Spleen (tissue), 11 donors: ENCODE results near the gene KANSL1. TPM values are rescaled to one million over a fixed set of nuclear protein-coding genes. Genes with fewer than 3 reads are reported as not detected.

Experiments used
- DNase-seq: peaks from one replicate; pipeline ENCODE4 v3.0.0-alpha.2; 2020
- H3K27ac ChIP-seq, 8 donors: fragments of 200-600 bp; sonication (generic) in 7 of 8; 1 replicate in 4 of 8; 2 replicates in 4 of 8; pipeline versions ENCODE4 v1.5.0 to v1.8.0; 2016 to 2021; ENCODE audit warnings: inconsistent platforms in 4 of 8, mild to moderate bottlenecking in 4 of 8, moderate library complexity in 1 of 8
- H3K27me3 ChIP-seq, 7 donors: fragments of 200-600 bp; sonication (generic) in 6 of 7; replicated peaks in 1 of 7; 1 replicate in 4 of 7; 2 replicates in 3 of 7; pipeline versions ENCODE4 v1.5.0 to v1.8.0; 2016 to 2021; ENCODE audit warnings: inconsistent platforms in 3 of 7, mild to moderate bottlenecking in 1 of 7
- H3K36me3 ChIP-seq, 6 donors: fragments of 200-600 bp; sonication (generic) in 5 of 6; 1 replicate in 4 of 6; 2 replicates in 2 of 6; pipeline versions ENCODE4 v1.5.0 to v1.8.0; 2016 to 2021; ENCODE audit warnings: inconsistent platforms in 2 of 6
- H3K4me1 ChIP-seq, 6 donors: fragments of 200-600 bp; sonication (generic) in 5 of 6; 1 replicate in 3 of 6; 2 replicates in 3 of 6; pipeline versions ENCODE4 v1.5.0 to v1.8.0; 2016 to 2021; ENCODE audit warnings: inconsistent platforms in 3 of 6
- H3K4me3 ChIP-seq, 8 donors: fragments of 200-600 bp; sonication (generic) in 7 of 8; 1 replicate in 4 of 8; 2 replicates in 4 of 8; pipeline versions ENCODE4 v1.5.0 to v1.8.0; 2016 to 2021; ENCODE audit warnings: inconsistent platforms in 4 of 8, mild to moderate bottlenecking in 4 of 8, moderate library complexity in 2 of 8
- H3K9me3 ChIP-seq, 8 donors: fragments of 200-600 bp; sonication (generic) in 7 of 8; 1 replicate in 4 of 8; 2 replicates in 4 of 8; pipeline versions ENCODE4 v1.5.0 to v1.8.0; 2016 to 2021; ENCODE audit warnings: inconsistent platforms in 4 of 8
- POLR2A ChIP-seq, 3 donors: fragments of 450-650 bp; IDR thresholded peaks; one replicate each; pipeline ENCODE4 v1.5.1; 2017; ENCODE audit warnings: antibody characterized with exemption in 3 of 3, mild to moderate bottlenecking in 1 of 3
- POLR2AphosphoS5 ChIP-seq, 3 donors: sonication (generic); formaldehyde crosslinking; IDR thresholded peaks; one replicate each; pipeline ENCODE4 v1.5.1; 2017; ENCODE audit warnings: antibody characterized with exemption in 3 of 3
- WGBS, 5 donors: extraction: QIAGEN DNeasy Blood & Tissue Kit in 3 of 5; methylation state at CpG; one replicate each; pipeline versions ENCODE4 v1.1.5 to v1.1.7; 2013 to 2018; 5-methylcytosine and 5-hydroxymethylcytosine counted together
- intact Hi-C: fragments of 100-400 bp; cut with DNase I; formaldehyde crosslinking; loops from one replicate; pipeline ENCODE4 v1.15.0; 2023; ENCODE audit warnings: low total_unique reads
- polyA plus RNA-seq, 3 donors: library from polyadenylated mRNA; stranded (reverse); fragments of 200-250 nt; gene quantifications; one replicate each; pipeline ENCODE4 v1.2.1, GENCODE V29; 2013
- total RNA-seq, 7 donors: library from RNA; depleted of rRNA in 3 of 7; stranded (reverse); fragments of >200 nt in 3 of 7; fragmentation: NEBNext Ultra II Directional in 4 of 7; extraction: Animal tissue kit (Norgen Biotek cat#: 25700) in 4 of 7; gene quantifications; one replicate each; pipeline versions ENCODE4 v1.1.0 to v1.2.1, GENCODE V29; 2016 to 2021
- TF ChIP-seq, protein P1 (sequence below), 11 experiments: fragments of 200-600 bp in 7 of 11; fragments of 450-650 bp in 4 of 11; sonication (generic) in 4 of 11; IDR thresholded peaks in 8 of 11; conservative IDR thresholded peaks in 3 of 11; 1 replicate in 7 of 11; 2 replicates in 4 of 11; pipeline versions ENCODE4 v1.4.0 to v1.8.0; 2016 to 2021; ENCODE audit warnings: antibody characterized with exemption in 11 of 11, inconsistent platforms in 4 of 11, mild to moderate bottlenecking in 1 of 11
- donor health status: healthy with polysubstance abuse.
- donor health status: DM: no; HTN: no; CAD: no; lungs with moderate emphysema.
- donor health status: DM: no; HTN: no; CAD: no.
- donor health status: Bipolar disorder and iron deficiency.
- donor health status: healthy.
- donor health status: DM: no; HTN: no; CAD: no.
- donor health status: DM: yes; HTN: yes; CAD: no.

KANSL1 gene
- total and polyA plus RNA-seq, 10 donors: 10.9 to 173 (median 116) TPM

DNA sequence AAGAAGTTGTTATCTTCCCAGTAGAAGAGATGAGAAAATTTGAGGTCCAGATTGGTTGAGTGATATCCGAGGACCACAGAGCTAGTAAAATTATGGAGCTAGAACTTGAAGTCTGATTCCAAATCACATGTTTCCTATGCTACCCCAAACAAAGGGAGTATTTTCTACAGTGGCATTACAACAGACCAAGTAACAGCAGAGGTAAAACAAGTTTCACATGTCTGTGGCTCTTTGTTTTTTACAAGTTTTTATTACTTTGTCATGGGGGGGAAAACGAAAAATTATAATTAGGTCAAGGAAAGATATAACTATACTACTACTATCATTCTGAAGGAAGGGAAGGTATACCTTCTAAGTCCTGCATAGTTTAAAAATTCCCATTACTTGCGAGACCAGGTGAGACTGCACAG lies 49.4 kb downstream of the KANSL1 start:
- Histone ChIP-seq H3K4me3 (no peak overlapping the region), H3K36me3 (no peaks in the 10 kb centered on the region), H3K4me1 (peaks cover 78 to 100% (median 97%) of the 10 kb centered on the region in 6 donors), H3K27ac (peak overlapping the region in 1 of 8 donors; percentile 45), H3K9me3 (no peaks in the 10 kb centered on the region), H3K27me3 (no peaks in the 10 kb centered on the region)
- 53 to 76% (median 67%) methylated on average over 3 of the region's 3 CpGs for WGBS, 5 donors
- TF ChIP-seq POLR2AphosphoS5 (IDR thresholded peaks at IDR 0.05) (no peak), POLR2A (IDR thresholded peaks at IDR 0.05) (no peak)
- TF ChIP-seq, protein P1, sequence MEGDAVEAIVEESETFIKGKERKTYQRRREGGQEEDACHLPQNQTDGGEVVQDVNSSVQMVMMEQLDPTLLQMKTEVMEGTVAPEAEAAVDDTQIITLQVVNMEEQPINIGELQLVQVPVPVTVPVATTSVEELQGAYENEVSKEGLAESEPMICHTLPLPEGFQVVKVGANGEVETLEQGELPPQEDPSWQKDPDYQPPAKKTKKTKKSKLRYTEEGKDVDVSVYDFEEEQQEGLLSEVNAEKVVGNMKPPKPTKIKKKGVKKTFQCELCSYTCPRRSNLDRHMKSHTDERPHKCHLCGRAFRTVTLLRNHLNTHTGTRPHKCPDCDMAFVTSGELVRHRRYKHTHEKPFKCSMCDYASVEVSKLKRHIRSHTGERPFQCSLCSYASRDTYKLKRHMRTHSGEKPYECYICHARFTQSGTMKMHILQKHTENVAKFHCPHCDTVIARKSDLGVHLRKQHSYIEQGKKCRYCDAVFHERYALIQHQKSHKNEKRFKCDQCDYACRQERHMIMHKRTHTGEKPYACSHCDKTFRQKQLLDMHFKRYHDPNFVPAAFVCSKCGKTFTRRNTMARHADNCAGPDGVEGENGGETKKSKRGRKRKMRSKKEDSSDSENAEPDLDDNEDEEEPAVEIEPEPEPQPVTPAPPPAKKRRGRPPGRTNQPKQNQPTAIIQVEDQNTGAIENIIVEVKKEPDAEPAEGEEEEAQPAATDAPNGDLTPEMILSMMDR (IDR thresholded peaks at IDR 0.05 in 8 of 11, conservative IDR thresholded peaks at IDR 0.05 in 3 of 11): no peak
- DNase-seq: no peak
- intact Hi-C loops: no loop called here

DNA sequence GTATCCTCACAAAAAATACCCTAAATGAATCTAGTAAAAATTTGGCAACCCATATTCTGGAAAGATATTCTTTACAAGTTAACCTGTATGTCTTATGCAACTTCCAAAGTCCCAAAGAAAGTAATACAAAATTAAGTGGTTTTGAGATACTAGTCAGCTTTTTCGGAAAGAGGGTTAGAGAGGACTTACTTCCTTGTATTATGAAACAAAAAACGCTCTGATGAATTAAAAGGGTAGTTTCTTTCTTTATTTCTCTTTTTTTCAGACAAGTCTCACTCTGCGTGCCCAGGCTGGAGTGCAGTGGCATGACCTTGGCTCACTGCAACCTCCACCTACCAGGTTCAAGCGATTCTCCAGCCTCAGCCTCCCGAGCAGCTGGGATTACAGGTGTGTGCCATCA lies 51.6 kb downstream of the KANSL1 start:
- Histone ChIP-seq H3K36me3 (no peaks in the 10 kb centered on the region), H3K9me3 (no peaks in the 10 kb centered on the region), H3K4me3 (no peak overlapping the region), H3K4me1 (peaks cover 83 to 100% (median 97%) of the 10 kb centered on the region in 6 donors), H3K27me3 (no peaks in the 10 kb centered on the region), H3K27ac (peak overlapping the region in 6 of 8 donors; percentile 7 to 32 (median 17))
- 33 to 53% (median 39%) methylated on average over 5 of the region's 5 CpGs for WGBS, 5 donors
- DNase-seq: no peak
- TF ChIP-seq POLR2A (IDR thresholded peaks at IDR 0.05): no peak
- no peak for TF ChIP-seq POLR2AphosphoS5 (IDR thresholded peaks at IDR 0.05)
- TF ChIP-seq, protein P1 (IDR thresholded peaks at IDR 0.05 in 8 of 11, conservative IDR thresholded peaks at IDR 0.05 in 3 of 11): no peak
- intact Hi-C loops: no loop called here

DNA sequence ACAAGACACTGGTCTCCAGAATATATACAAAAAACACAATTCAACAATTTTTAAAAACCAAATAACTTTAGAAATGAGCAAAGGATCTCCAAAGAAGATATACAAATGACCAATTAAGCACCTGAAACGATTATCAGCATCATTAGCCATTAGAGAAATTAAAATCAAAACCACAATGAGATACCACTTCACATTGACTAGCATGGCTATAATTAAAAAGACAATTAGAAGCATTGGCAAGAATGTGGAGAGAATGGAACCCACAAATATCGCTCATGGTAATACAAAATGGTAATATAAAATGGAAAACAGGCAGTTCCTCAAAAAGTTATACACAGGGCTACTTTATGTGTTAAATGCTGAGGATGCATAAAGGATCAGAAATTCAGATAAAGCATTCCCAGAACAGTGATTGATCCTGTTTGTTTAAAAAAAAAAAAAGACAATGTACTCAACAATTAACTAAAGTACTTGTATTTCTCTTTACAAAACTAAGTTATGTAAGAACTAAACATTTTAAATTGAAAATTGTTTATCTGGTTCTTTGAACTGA lies 52.5 kb downstream of the KANSL1 start:
- H3K9me3 ChIP-seq: no peaks in the 10 kb centered on the region
- no peak for DNase-seq
- intact Hi-C loops: no loop called here
- peak overlapping the region in 2 of 8 donors; percentile 10 to 32 for H3K27ac ChIP-seq
- H3K4me1 ChIP-seq: peaks cover 84 to 100% (median 97%) of the 10 kb centered on the region in 6 donors
- no peak overlapping the region for H3K4me3 ChIP-seq
- TF ChIP-seq POLR2AphosphoS5 (IDR thresholded peaks at IDR 0.05) (no peak), POLR2A (IDR thresholded peaks at IDR 0.05) (no peak)
- TF ChIP-seq, protein P1 (IDR thresholded peaks at IDR 0.05 in 8 of 11, conservative IDR thresholded peaks at IDR 0.05 in 3 of 11): no peak
- 77 to 90% (median 89%) methylated on average over 2 of the region's 2 CpGs for WGBS, 5 donors
- no peaks in the 10 kb centered on the region for H3K27me3 ChIP-seq
- no peaks in the 10 kb centered on the region for H3K36me3 ChIP-seq

DNA sequence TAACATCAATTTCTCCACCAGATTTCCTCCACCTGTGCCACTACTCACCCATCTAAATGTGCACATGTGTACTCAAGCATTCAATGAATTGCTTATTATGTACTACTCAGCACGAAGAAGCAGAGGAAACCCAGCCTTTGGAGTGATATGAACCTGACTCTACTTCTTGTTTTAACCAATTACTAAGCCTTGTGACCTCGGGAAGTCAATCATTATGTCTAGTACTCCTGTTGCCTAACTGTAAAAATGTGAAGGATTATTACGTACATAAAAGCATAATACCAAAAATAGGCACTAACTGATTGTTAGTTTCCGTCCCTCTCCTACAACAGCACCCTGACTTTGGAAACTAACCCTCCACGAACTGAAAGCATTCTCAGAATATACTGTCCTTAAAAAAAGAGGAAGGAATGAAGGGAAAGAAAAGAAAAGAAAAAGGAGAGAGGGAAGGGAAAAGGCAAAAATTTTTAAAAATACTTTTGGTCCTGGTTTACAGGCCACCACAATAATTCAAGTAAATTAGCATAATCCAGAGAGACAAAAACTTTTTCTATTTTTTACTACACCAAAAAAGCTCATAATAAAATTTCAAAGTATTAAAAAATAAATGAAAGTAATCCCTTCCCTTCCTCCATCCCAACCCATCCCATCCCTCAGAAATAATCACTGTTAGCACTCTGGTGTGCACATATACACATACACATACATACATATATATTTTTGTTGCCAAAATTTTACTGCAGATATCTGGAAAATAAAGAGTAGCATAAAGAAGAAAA lies 53.6 kb downstream of the KANSL1 start:
- H3K27ac ChIP-seq: peak overlapping the region in 4 of 8 donors; percentile 0 to 19 (median 9)

More for the DNA sequence above, 53.6 kb downstream of the KANSL1 start:
- Histone ChIP-seq H3K4me3 (no peak overlapping the region), H3K27me3 (no peaks in the 10 kb centered on the region), H3K36me3 (no peaks in the 10 kb centered on the region), H3K4me1 (peaks cover 73 to 100% (median 92%) of the 10 kb centered on the region in 6 donors), H3K9me3 (no peaks in the 10 kb centered on the region)
- TF ChIP-seq, protein P1 (IDR thresholded peaks at IDR 0.05 in 8 of 11, conservative IDR thresholded peaks at IDR 0.05 in 3 of 11): no peak
- no peak for TF ChIP-seq POLR2A (IDR thresholded peaks at IDR 0.05)
- no peak for TF ChIP-seq POLR2AphosphoS5 (IDR thresholded peaks at IDR 0.05)
- DNase-seq: no peak
- 25 to 42% (median 30%) methylated on average over 5 of the region's 5 CpGs for WGBS, 5 donors
- intact Hi-C loops: no loop called here
